Keratinocyte (primary cell): ENCODE measurements around the gene ROS1. TPM values are rescaled to one million over a fixed set of nuclear protein-coding genes. Genes with fewer than 3 reads are reported as not detected.

Experiments
- DNase-seq: peaks from one replicate; pipeline ENCODE4 v3.0.0-alpha.2; 2011; ENCODE audit warnings: low read depth, missing footprints, low spot score
- FAIRE-seq: peaks from 2 replicates; lab custom pipeline; 2011; peaks lifted over from hg19 to GRCh38; lab: Jason Lieb, UNC
- H2AFZ ChIP-seq: 2 replicates; pipeline ENCODE4 v1.6.0; 2012; ENCODE audit warnings: low read length, control low read depth, inconsistent platforms; ENCODE audit not compliant: control insufficient read depth
- H3K27ac ChIP-seq: 2 replicates; pipeline ENCODE4 v1.5.1; 2011; ENCODE audit warnings: low read length; ENCODE audit not compliant: control insufficient read depth, insufficient read depth
- H3K27me3 ChIP-seq: 3 replicates; pipeline ENCODE4 v1.6.0; 2011; ENCODE audit warnings: low read length; ENCODE audit not compliant: control insufficient read depth, insufficient read depth; ENCODE audit errors: extremely low read depth
- H3K36me3 ChIP-seq, 2 experiments: 2 replicates in 1 of 2; 3 replicates in 1 of 2; pipeline ENCODE4 v1.5.1; 2011; ENCODE audit warnings: low read length in 2 of 2, mild to moderate bottlenecking in 1 of 2; ENCODE audit not compliant: control insufficient read depth in 2 of 2, insufficient read depth in 2 of 2; ENCODE audit errors: extremely low read depth in 1 of 2
- H3K4me1 ChIP-seq: 3 replicates; pipeline ENCODE4 v1.5.1; 2011; ENCODE audit warnings: low read length; ENCODE audit not compliant: control insufficient read depth, insufficient read depth; ENCODE audit errors: extremely low read depth
- H3K4me2 ChIP-seq: 3 replicates; pipeline ENCODE4 v1.6.0; 2011; ENCODE audit warnings: low read depth, low read length; ENCODE audit not compliant: control insufficient read depth, insufficient read depth; ENCODE audit errors: extremely low read depth
- H3K4me3 ChIP-seq, 3 experiments: fragments of 200-600 bp in 1 of 3; sonication (generic) in 1 of 3; 2 replicates in 2 of 3; 3 replicates in 1 of 3; pipeline ENCODE4 v1.5.1; 2011 to 2016; ENCODE audit warnings: low read length in 3 of 3, mild to moderate bottlenecking in 3 of 3, control low read depth in 2 of 3, inconsistent platforms in 1 of 3, low read depth in 1 of 3, mixed read lengths in 1 of 3, mixed run types in 1 of 3, moderate library complexity in 1 of 3; ENCODE audit not compliant: control insufficient read depth in 2 of 3, insufficient read depth in 2 of 3; ENCODE audit errors: extremely low read depth in 1 of 3
- H3K79me2 ChIP-seq: 2 replicates; pipeline ENCODE4 v1.6.0; 2012; ENCODE audit warnings: low read length; ENCODE audit not compliant: control insufficient read depth, insufficient read depth
- H3K9ac ChIP-seq: 3 replicates; pipeline ENCODE4 v1.6.0; 2011; ENCODE audit warnings: low read length; ENCODE audit not compliant: control insufficient read depth, insufficient read depth; ENCODE audit errors: extremely low read depth
- H3K9me1 ChIP-seq: 3 replicates; pipeline ENCODE4 v1.6.0; 2011; ENCODE audit warnings: low read length; ENCODE audit not compliant: control insufficient read depth, insufficient read depth; ENCODE audit errors: extremely low read depth
- H3K9me3 ChIP-seq: 2 replicates; pipeline ENCODE4 v1.5.1; 2012; ENCODE audit warnings: low read depth, low read length; ENCODE audit not compliant: control insufficient read depth
- H4K20me1 ChIP-seq: 3 replicates; pipeline ENCODE4 v1.6.0; 2011; ENCODE audit warnings: low read length; ENCODE audit not compliant: control insufficient read depth, insufficient read depth; ENCODE audit errors: extremely low read depth
- EZH2 ChIP-seq: IDR thresholded peaks from one replicate; pipeline ENCODE4 v1.6.1; 2012; ENCODE audit warnings: inconsistent platforms, mild to moderate bottlenecking, low read length, moderate library complexity
- dilution Hi-C: fragments of 300-500 bp; cut with MboI; formaldehyde crosslinking; loops from one replicate; pipeline ENCODE4 v1.7.0; 2020; ENCODE audit warnings: low sequenced_read_pairs; ENCODE audit not compliant: extremely low pct_ligation_motif_present
- polyA plus RNA-seq, 5 experiments: library from polyadenylated mRNA; depleted of rRNA in 3 of 5; stranded (reverse) in 3 of 5; stranded (forward) in 1 of 5; unstranded in 1 of 5; fragments of >200 nt; gene quantifications; 1 replicate in 1 of 5; 2 replicates in 3 of 5; 3 replicates in 1 of 5; pipeline versions ENCODE4 v1.2.1 to v1.2.3, GENCODE V29; 2011 to 2012; ENCODE audit warnings: missing spikeins in 2 of 5, low read depth in 1 of 5, low replicate concordance in 1 of 5
- TF ChIP-seq, protein P1 (sequence below), 3 experiments: IDR thresholded peaks in 1 of 3; conservative IDR thresholded peaks in 1 of 3; optimal IDR thresholded peaks in 1 of 3; 2 replicates in 2 of 3; 3 replicates in 1 of 3; pipeline versions ENCODE3 to v1.5.1; 2011; ENCODE audit warnings: low read length in 3 of 3, mild to moderate bottlenecking in 3 of 3, moderate library complexity in 2 of 3, control low read depth in 1 of 3, inconsistent platforms in 1 of 3; ENCODE audit not compliant: insufficient read depth in 2 of 3; ENCODE audit errors: extremely low read depth in 1 of 3

Gene ROS1
- polyA plus RNA-seq, 1 donor (not counting 4 experiments of a cell fraction or from before 2014, with no cell fraction given), result 0.16 TPM

DNA sequence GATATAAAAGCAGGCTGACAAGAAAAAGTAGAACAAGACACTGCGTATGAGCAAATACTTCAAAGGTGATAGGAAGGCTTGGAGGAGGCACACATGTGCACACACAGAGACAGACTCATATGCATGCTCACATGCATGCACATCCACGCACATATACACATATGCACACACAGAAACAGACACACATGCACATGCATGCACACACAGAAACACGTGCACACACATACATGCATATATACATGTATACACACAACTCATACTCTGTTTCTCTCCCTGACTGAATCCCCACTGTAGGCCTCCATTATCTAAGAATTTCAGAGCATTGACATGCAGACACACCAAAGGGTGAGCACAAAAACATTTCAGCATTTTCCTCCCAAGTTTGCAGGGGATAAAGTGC lies 116.7 kb downstream of the ROS1 start:
- H3K9me3 ChIP-seq, result no peaks in the 10 kb centered on the region
- no peaks in the 10 kb centered on the region for H3K36me3 ChIP-seq
- H3K9me1 ChIP-seq, result no peaks in the 10 kb centered on the region
- H3K4me1 ChIP-seq, result no peaks in the 10 kb centered on the region
- dilution Hi-C loops, result no loop called here
- TF ChIP-seq, protein P1, sequence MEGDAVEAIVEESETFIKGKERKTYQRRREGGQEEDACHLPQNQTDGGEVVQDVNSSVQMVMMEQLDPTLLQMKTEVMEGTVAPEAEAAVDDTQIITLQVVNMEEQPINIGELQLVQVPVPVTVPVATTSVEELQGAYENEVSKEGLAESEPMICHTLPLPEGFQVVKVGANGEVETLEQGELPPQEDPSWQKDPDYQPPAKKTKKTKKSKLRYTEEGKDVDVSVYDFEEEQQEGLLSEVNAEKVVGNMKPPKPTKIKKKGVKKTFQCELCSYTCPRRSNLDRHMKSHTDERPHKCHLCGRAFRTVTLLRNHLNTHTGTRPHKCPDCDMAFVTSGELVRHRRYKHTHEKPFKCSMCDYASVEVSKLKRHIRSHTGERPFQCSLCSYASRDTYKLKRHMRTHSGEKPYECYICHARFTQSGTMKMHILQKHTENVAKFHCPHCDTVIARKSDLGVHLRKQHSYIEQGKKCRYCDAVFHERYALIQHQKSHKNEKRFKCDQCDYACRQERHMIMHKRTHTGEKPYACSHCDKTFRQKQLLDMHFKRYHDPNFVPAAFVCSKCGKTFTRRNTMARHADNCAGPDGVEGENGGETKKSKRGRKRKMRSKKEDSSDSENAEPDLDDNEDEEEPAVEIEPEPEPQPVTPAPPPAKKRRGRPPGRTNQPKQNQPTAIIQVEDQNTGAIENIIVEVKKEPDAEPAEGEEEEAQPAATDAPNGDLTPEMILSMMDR (optimal IDR thresholded peaks at IDR 0.05 in 1 of 3, IDR thresholded peaks at IDR 0.05 in 1 of 3, conservative IDR thresholded peaks at IDR 0.05 in 1 of 3; ENCODE audit: extremely low read depth in 1 of 3, insufficient read depth in 2 of 3, low read length in 3 of 3), result no peak
- no peak for TF ChIP-seq EZH2
- H3K79me2 ChIP-seq, result no peaks in the 10 kb centered on the region
- no peak for DNase-seq
- no peak overlapping the region for H3K4me3 ChIP-seq
- H4K20me1 ChIP-seq, result no peaks in the 10 kb centered on the region
- H3K27me3 ChIP-seq, result no peaks in the 10 kb centered on the region
- H3K27ac ChIP-seq, result no peak overlapping the region
- no peak overlapping the region for H3K4me2 ChIP-seq
- no peak overlapping the region for H2AFZ ChIP-seq
- no peak overlapping the region for H3K9ac ChIP-seq
- FAIRE-seq, result no peak

- dilution Hi-C loops, result no loop called here
- TF ChIP-seq EZH2, result no peak
- TF ChIP-seq, protein P1 (optimal IDR thresholded peaks at IDR 0.05 in 1 of 3, IDR thresholded peaks at IDR 0.05 in 1 of 3, conservative IDR thresholded peaks at IDR 0.05 in 1 of 3; ENCODE audit: extremely low read depth in 1 of 3, insufficient read depth in 2 of 3, low read length in 3 of 3), result no peak
- H3K4me3 ChIP-seq, result no peak overlapping the region
Measured at GRCh38 chr6:117307655-117308054, 118.1 kb downstream of the ROS1 start.

More at GRCh38 chr6:117307655-117308054, 118.1 kb downstream of the ROS1 start:
- DNase-seq (no peak), FAIRE-seq (no peak)
- no peaks in the 10 kb centered on the region for H4K20me1 ChIP-seq
- no peaks in the 10 kb centered on the region for H3K9me1 ChIP-seq
- no peak overlapping the region for H3K9ac ChIP-seq
- H3K36me3 ChIP-seq, result no peaks in the 10 kb centered on the region
- no peaks in the 10 kb centered on the region for H3K27me3 ChIP-seq
- no peak overlapping the region for H3K27ac ChIP-seq
- no peaks in the 10 kb centered on the region for H3K4me1 ChIP-seq
- no peak overlapping the region for H3K4me2 ChIP-seq
- H3K79me2 ChIP-seq, result no peaks in the 10 kb centered on the region
- H3K9me3 ChIP-seq, result no peaks in the 10 kb centered on the region
- no peak overlapping the region for H2AFZ ChIP-seq
